Ovary (tissue), 9 donors: ENCODE data around the gene PHACTR1. TPM values are rescaled to one million over a fixed set of nuclear protein-coding genes. Genes with fewer than 3 reads are reported as not detected.

Source experiments
- DNase-seq, 5 donors: peaks; one replicate each; pipeline ENCODE4 v3.0.0-alpha.2; 2019 to 2020
- H3K27ac ChIP-seq, 2 donors: fragments of 200-600 bp; one replicate each; pipeline versions ENCODE4 v1.5.1 to v1.8.0; 2019 to 2022
- H3K27me3 ChIP-seq: fragments of 200-600 bp; one replicate; pipeline ENCODE4 v1.8.0; 2022
- H3K36me3 ChIP-seq: fragments of 200-600 bp; sonication (generic); one replicate; pipeline ENCODE4 v1.5.1; 2019
- H3K4me1 ChIP-seq: one replicate; pipeline ENCODE4 v1.8.1; 2013; ENCODE audit warnings: mild to moderate bottlenecking, moderate library complexity; ENCODE audit not compliant: insufficient read depth
- H3K4me3 ChIP-seq: fragments of 200-600 bp; sonication (generic); one replicate; pipeline ENCODE4 v1.5.1; 2017
- H3K9me3 ChIP-seq, 2 donors: fragments of 200-600 bp in 1 of 2; sonication (generic) in 1 of 2; one replicate each; pipeline versions ENCODE4 v1.5.1 to v1.8.1; 2013 to 2019; ENCODE audit warnings: mild to moderate bottlenecking in 1 of 2, moderate library complexity in 1 of 2
- CTCF ChIP-seq, 3 donors: fragments of 450-650 bp in 2 of 3; fragments of 200-600 bp in 1 of 3; IDR thresholded peaks; one replicate each; pipeline versions ENCODE4 v1.5.1 to v1.8.0; 2016 to 2022; ENCODE audit warnings: antibody characterized with exemption in 3 of 3, mild to moderate bottlenecking in 1 of 3
- EP300 ChIP-seq: sonication (generic); formaldehyde crosslinking; IDR thresholded peaks from one replicate; pipeline ENCODE4 v1.6.1; 2017; ENCODE audit warnings: antibody characterized with exemption
- POLR2A ChIP-seq: fragments of 450-650 bp; IDR thresholded peaks from one replicate; pipeline ENCODE4 v1.6.1; 2017; ENCODE audit warnings: antibody characterized with exemption, mild to moderate bottlenecking, moderate library complexity
- WGBS, 3 donors: extraction: QIAGEN DNeasy Blood & Tissue Kit in 1 of 3; methylation state at CpG; one replicate each; pipeline versions ENCODE4 v1.1.5 to v1.1.7; 2013 to 2017; 5-methylcytosine and 5-hydroxymethylcytosine counted together
- intact Hi-C, 4 donors: fragments of 100-400 bp; cut with DNase I; formaldehyde crosslinking; loops; one replicate each; pipeline versions ENCODE4 v1.11.0 to v1.15.1; 2022 to 2023
- polyA plus RNA-seq, 2 donors: library from polyadenylated mRNA; stranded (reverse); fragments of 200-250 nt in 1 of 2; fragments of 350-450 nt in 1 of 2; fragmentation: Illumina TruSeq in 1 of 2; extraction: RNeasy Lipid Tissue Mini Kit (QIAGEN cat#74804) in 1 of 2; gene quantifications; one replicate each; pipeline ENCODE4 v1.2.3, GENCODE V29; 2013 to 2014
- total RNA-seq, 7 donors: library from RNA; depleted of rRNA in 2 of 7; stranded (reverse); fragments of >200 nt in 2 of 7; fragmentation: NEBNext Ultra II Directional in 3 of 7; extraction: Animal tissue kit (Norgen Biotek cat#: 25700) in 3 of 7; gene quantifications; one replicate each; pipeline versions ENCODE4 v1.1.0 to v1.2.4, GENCODE V29; 2016 to 2023
- donor health status: DM: no; HTN: no; CAD: no; lungs with moderate emphysema.
- donor health status: DM: no; HTN: no; CAD: no.
- donor health status: Bipolar disorder and iron deficiency.
- donor health status: DM: yes; HTN: yes; CAD: no.
- donor health status: DM: no; HTN: no; CAD: no.
- donor health status: DM: yes; HTN: yes; CAD: no.

PHACTR1 gene
- total and polyA plus RNA-seq, 9 donors, result 0.48 to 10.9 (median 3.7) TPM

GRCh38 chr6:13198168-13198567, 481.6 kb downstream of the PHACTR1 start:
- no peaks in the 10 kb centered on the region for H3K36me3 ChIP-seq
- no peak overlapping the region for H3K4me3 ChIP-seq
- 76 to 78% (median 77%) methylated on average over 6 of the region's 6 CpGs for WGBS, 3 donors
- H3K27me3 ChIP-seq, result no peaks in the 10 kb centered on the region
- no peaks in the 10 kb centered on the region for H3K4me1 ChIP-seq
- DNase-seq, result no peak
- H3K27ac ChIP-seq, result no peak overlapping the region
- TF ChIP-seq POLR2A, result no peak
- no peak for TF ChIP-seq CTCF (IDR thresholded peaks at IDR 0.05)
- no peak for TF ChIP-seq EP300
- no peaks in the 10 kb centered on the region for H3K9me3 ChIP-seq
- intact Hi-C loops, result no loop called here

GRCh38 chr6:13201336-13201735, 484.8 kb downstream of the PHACTR1 start:
- H3K4me1 ChIP-seq, result no peaks in the 10 kb centered on the region
- DNase-seq, result no peak
- no peaks in the 10 kb centered on the region for H3K27me3 ChIP-seq
- intact Hi-C loops, result no loop called here
- H3K9me3 ChIP-seq, result no peaks in the 10 kb centered on the region
- 90 to 96% (median 96%) methylated on average over 6 of the region's 6 CpGs for WGBS, 3 donors
- no peaks in the 10 kb centered on the region for H3K36me3 ChIP-seq
- no peak overlapping the region for H3K27ac ChIP-seq
- H3K4me3 ChIP-seq, result no peak overlapping the region
- TF ChIP-seq EP300, result no peak
- TF ChIP-seq CTCF (IDR thresholded peaks at IDR 0.05), result no peak
- TF ChIP-seq POLR2A, result no peak

- no peaks in the 10 kb centered on the region for H3K9me3 ChIP-seq
- no peaks in the 10 kb centered on the region for H3K27me3 ChIP-seq
- intact Hi-C loops, result no loop called here
- H3K27ac ChIP-seq, result no peak overlapping the region
- H3K4me1 ChIP-seq, result no peaks in the 10 kb centered on the region
- 47 to 62% (median 49%) methylated on average over 4 of the region's 4 CpGs for WGBS, 3 donors
- no peak overlapping the region for H3K4me3 ChIP-seq
- TF ChIP-seq EP300 (no peak), CTCF (IDR thresholded peaks at IDR 0.05) (no peak), POLR2A (no peak)
- H3K36me3 ChIP-seq, result no peaks in the 10 kb centered on the region
- no peak for DNase-seq
Measured at GRCh38 chr6:13203145-13203544, 486.6 kb downstream of the PHACTR1 start.

- TF ChIP-seq POLR2A (no peak), CTCF (IDR thresholded peaks at IDR 0.05) (no peak), EP300 (no peak)
- Histone ChIP-seq H3K4me3 (no peak overlapping the region), H3K9me3 (no peaks in the 10 kb centered on the region), H3K36me3 (no peaks in the 10 kb centered on the region), H3K4me1 (no peaks in the 10 kb centered on the region), H3K27me3 (no peaks in the 10 kb centered on the region), H3K27ac (no peak overlapping the region)
- no peak for DNase-seq
- intact Hi-C loops, result no loop called here
- WGBS, 3 donors, result 93 to 97% (median 96%) methylated on average over 6 of the region's 6 CpGs
Measured at GRCh38 chr6:13205106-13205505, 488.5 kb downstream of the PHACTR1 start.

- DNase-seq, result no peak
Measured at GRCh38 chr6:13212096-13212495, 495.5 kb downstream of the PHACTR1 start.

More at GRCh38 chr6:13212096-13212495, 495.5 kb downstream of the PHACTR1 start:
- WGBS, 3 donors, result 91 to 95% (median 94%) methylated on average over 1 of the region's 1 CpG
- no peak overlapping the region for H3K4me3 ChIP-seq
- intact Hi-C loops, result no loop called here
- TF ChIP-seq EP300 (no peak), POLR2A (no peak), CTCF (IDR thresholded peaks at IDR 0.05) (no peak)
- no peaks in the 10 kb centered on the region for H3K27me3 ChIP-seq
- no peaks in the 10 kb centered on the region for H3K36me3 ChIP-seq
- H3K27ac ChIP-seq, result no peak overlapping the region
- H3K4me1 ChIP-seq, result no peaks in the 10 kb centered on the region
- H3K9me3 ChIP-seq, result no peaks in the 10 kb centered on the region
